Panc1 (cell line): ENCODE measurements around the gene SPIB. TPM values are rescaled to one million over a fixed set of nuclear protein-coding genes. Genes with fewer than 3 reads are reported as not detected.

Source experiments
- ATAC-seq: fragments of 200-7000 bp; cut with Tn5 transposase; 2 replicates; pipeline ENCODE4 v1.9.1; 2020; ENCODE audit warnings: mild to moderate bottlenecking, moderate library complexity
- BruUV-seq: library from RNA; stranded (reverse); fragments of 400-500 nt; replicated peaks from 2 replicates; lab custom pipeline; 2021; lab: Mats Ljungman, UMichigan
- CTCF ChIA-PET: fragments of 300-600 bp; sonication (Branson Sonifier 250); formaldehyde crosslinking; loops from one replicate; lab custom pipeline; 2022; ENCODE audit warnings: antibody characterized with exemption; lab: Charles Lee
- POLR2A ChIA-PET: fragments of 300-600 bp; sonication (Branson Sonifier 250); formaldehyde crosslinking; loops from one replicate; lab custom pipeline; 2022; ENCODE audit warnings: antibody characterized with exemption; lab: Charles Lee
- DNase-seq: peaks from one replicate; pipeline ENCODE4 v3.0.0-alpha.2; 2010; ENCODE audit warnings: low read depth, low spot score
- H3K27ac ChIP-seq: 2 replicates; pipeline ENCODE4 v1.5.1; 2011; ENCODE audit warnings: mild to moderate bottlenecking, low read length, inconsistent platforms
- H3K27me3 ChIP-seq: fragments of 200-500 bp; sonication (Bioruptor generic); 2 replicates; pipeline ENCODE4 v1.6.0; 2014; ENCODE audit warnings: low read length, inconsistent platforms; ENCODE audit not compliant: control insufficient read depth, insufficient read depth
- H3K36me3 ChIP-seq: fragments of 200-500 bp; sonication (Bioruptor generic); 2 replicates; pipeline ENCODE4 v1.5.1; 2014; ENCODE audit warnings: inconsistent platforms, mild to moderate bottlenecking, low read length, moderate library complexity; ENCODE audit not compliant: control insufficient read depth, insufficient read depth
- H3K4me1 ChIP-seq: 2 replicates; pipeline ENCODE4 v1.5.1; 2011; ENCODE audit warnings: inconsistent platforms, mild to moderate bottlenecking, low read length, moderate library complexity; ENCODE audit not compliant: control insufficient read depth, insufficient read depth
- H3K4me3 ChIP-seq, 2 experiments: 2 replicates each; pipeline ENCODE4 v1.5.1; 2011 to 2012; ENCODE audit warnings: low read depth in 2 of 2, low read length in 2 of 2, mild to moderate bottlenecking in 2 of 2, inconsistent platforms in 1 of 2, moderate library complexity in 1 of 2
- H3K9me3 ChIP-seq: fragments of 200-500 bp; sonication (Bioruptor generic); 2 replicates; pipeline ENCODE4 v1.5.1; 2014; ENCODE audit warnings: low read depth, mild to moderate bottlenecking, inconsistent platforms, low read length, moderate library complexity; ENCODE audit not compliant: control insufficient read depth, insufficient read depth
- POLR2AphosphoS5 ChIP-seq: IDR thresholded peaks from 2 replicates; pipeline ENCODE4 v1.6.1; 2012; ENCODE audit warnings: mild to moderate bottlenecking, low read depth, low read length, moderate library complexity
- SIN3A ChIP-seq: IDR thresholded peaks from 2 replicates; pipeline ENCODE4 v1.6.1; 2012; ENCODE audit warnings: low read depth, mild to moderate bottlenecking, low read length, moderate library complexity, borderline replicate concordance; ENCODE audit not compliant: insufficient read depth
- TCF7L2 ChIP-seq: IDR thresholded peaks from 2 replicates; pipeline ENCODE4 v1.6.1; 2011; ENCODE audit warnings: mild to moderate bottlenecking, low read depth, low read length, inconsistent platforms
- in situ Hi-C: cut with HindIII; loops from 2 replicates; pipeline ENCODE4 v1.10.0; 2016; ENCODE audit warnings: low sequenced_read_pairs, low pct_unique_long_range_greater_than_20kb
- intact Hi-C: fragments of 100-400 bp; cut with micrococcal nuclease; formaldehyde crosslinking; loops from one replicate; pipeline ENCODE4 v1.10.0; 2022; ENCODE audit not compliant: unreplicated experiment
- total RNA-seq: library from RNA; stranded (reverse); gene quantifications from one replicate; pipeline ENCODE4 v1.2.1, GENCODE V29; 2021; ENCODE audit not compliant: unreplicated experiment
- TF ChIP-seq, protein P1 (sequence below): fragments of 450-650 bp; IDR thresholded peaks from 2 replicates; pipeline ENCODE4 v1.5.1; 2017; ENCODE audit warnings: mild to moderate bottlenecking
- TF ChIP-seq, protein P2 (sequence below), 2 experiments: IDR thresholded peaks; 2 replicates each; pipeline ENCODE4 v1.6.1; 2011 to 2012; ENCODE audit warnings: low read depth in 2 of 2, control low read depth in 1 of 2, low read length in 1 of 2, mild to moderate bottlenecking in 1 of 2, moderate library complexity in 1 of 2; ENCODE audit not compliant: insufficient read depth in 1 of 2

SPIB gene
- total RNA-seq, 1 experiment from 2014 or later = not detected

- Histone ChIP-seq H3K36me3 (no peaks in the 10 kb centered on the region), H3K27ac (no peak overlapping the region), H3K4me3 (no peak overlapping the region), H3K27me3 (no peaks in the 10 kb centered on the region), H3K4me1 (no peaks in the 10 kb centered on the region), H3K9me3 (no peaks in the 10 kb centered on the region)
- intact Hi-C loops (no loop called here), in situ Hi-C loops (no loop called here)
- DNase-seq (no peak), ATAC-seq (no peak)
- CTCF ChIA-PET = no interaction called here
- POLR2A ChIA-PET = no interaction called here
- no TSS peak for BruUV-seq
- TF ChIP-seq, protein P1, sequence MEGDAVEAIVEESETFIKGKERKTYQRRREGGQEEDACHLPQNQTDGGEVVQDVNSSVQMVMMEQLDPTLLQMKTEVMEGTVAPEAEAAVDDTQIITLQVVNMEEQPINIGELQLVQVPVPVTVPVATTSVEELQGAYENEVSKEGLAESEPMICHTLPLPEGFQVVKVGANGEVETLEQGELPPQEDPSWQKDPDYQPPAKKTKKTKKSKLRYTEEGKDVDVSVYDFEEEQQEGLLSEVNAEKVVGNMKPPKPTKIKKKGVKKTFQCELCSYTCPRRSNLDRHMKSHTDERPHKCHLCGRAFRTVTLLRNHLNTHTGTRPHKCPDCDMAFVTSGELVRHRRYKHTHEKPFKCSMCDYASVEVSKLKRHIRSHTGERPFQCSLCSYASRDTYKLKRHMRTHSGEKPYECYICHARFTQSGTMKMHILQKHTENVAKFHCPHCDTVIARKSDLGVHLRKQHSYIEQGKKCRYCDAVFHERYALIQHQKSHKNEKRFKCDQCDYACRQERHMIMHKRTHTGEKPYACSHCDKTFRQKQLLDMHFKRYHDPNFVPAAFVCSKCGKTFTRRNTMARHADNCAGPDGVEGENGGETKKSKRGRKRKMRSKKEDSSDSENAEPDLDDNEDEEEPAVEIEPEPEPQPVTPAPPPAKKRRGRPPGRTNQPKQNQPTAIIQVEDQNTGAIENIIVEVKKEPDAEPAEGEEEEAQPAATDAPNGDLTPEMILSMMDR = no peak
- TF ChIP-seq, protein P2, sequence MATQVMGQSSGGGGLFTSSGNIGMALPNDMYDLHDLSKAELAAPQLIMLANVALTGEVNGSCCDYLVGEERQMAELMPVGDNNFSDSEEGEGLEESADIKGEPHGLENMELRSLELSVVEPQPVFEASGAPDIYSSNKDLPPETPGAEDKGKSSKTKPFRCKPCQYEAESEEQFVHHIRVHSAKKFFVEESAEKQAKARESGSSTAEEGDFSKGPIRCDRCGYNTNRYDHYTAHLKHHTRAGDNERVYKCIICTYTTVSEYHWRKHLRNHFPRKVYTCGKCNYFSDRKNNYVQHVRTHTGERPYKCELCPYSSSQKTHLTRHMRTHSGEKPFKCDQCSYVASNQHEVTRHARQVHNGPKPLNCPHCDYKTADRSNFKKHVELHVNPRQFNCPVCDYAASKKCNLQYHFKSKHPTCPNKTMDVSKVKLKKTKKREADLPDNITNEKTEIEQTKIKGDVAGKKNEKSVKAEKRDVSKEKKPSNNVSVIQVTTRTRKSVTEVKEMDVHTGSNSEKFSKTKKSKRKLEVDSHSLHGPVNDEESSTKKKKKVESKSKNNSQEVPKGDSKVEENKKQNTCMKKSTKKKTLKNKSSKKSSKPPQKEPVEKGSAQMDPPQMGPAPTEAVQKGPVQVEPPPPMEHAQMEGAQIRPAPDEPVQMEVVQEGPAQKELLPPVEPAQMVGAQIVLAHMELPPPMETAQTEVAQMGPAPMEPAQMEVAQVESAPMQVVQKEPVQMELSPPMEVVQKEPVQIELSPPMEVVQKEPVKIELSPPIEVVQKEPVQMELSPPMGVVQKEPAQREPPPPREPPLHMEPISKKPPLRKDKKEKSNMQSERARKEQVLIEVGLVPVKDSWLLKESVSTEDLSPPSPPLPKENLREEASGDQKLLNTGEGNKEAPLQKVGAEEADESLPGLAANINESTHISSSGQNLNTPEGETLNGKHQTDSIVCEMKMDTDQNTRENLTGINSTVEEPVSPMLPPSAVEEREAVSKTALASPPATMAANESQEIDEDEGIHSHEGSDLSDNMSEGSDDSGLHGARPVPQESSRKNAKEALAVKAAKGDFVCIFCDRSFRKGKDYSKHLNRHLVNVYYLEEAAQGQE (IDR thresholded peaks at IDR 0.05; ENCODE audit: insufficient read depth in 1 of 2, low read depth in 2 of 2, low read length in 1 of 2) = no peak
- TF ChIP-seq TCF7L2 (no peak), SIN3A (no peak), POLR2AphosphoS5 (no peak)
Measured at GRCh38 chr19:50419022-50419579, 363 bp downstream of the SPIB start.

- intact Hi-C loops (no loop called here), in situ Hi-C loops (no loop called here)
- TF ChIP-seq, protein P1 = no peak
- TF ChIP-seq TCF7L2 (no peak), POLR2AphosphoS5 (no peak), SIN3A (no peak)
- TF ChIP-seq, protein P2 (IDR thresholded peaks at IDR 0.05; ENCODE audit: insufficient read depth in 1 of 2, low read depth in 2 of 2, low read length in 1 of 2) = no peak
- Histone ChIP-seq H3K4me1 (no peaks in the 10 kb centered on the region), H3K9me3 (no peaks in the 10 kb centered on the region), H3K36me3 (no peaks in the 10 kb centered on the region), H3K27ac (no peak overlapping the region), H3K4me3 (no peak overlapping the region), H3K27me3 (no peaks in the 10 kb centered on the region)
- no TSS peak for BruUV-seq
- ATAC-seq (no peak), DNase-seq (no peak)
- POLR2A ChIA-PET = no interaction called here
- CTCF ChIA-PET = no interaction called here
Measured at GRCh38 chr19:50419580-50420035, 870 bp downstream of the SPIB start.
